H1 (cell line): ENCODE results near the gene PMM1.

Experiments used
- EZH2 ChIP-seq: fragments of 200-600 bp; sonication (generic); IDR thresholded peaks from 2 replicates; pipeline ENCODE4 v1.7.1; 2012; ENCODE audit warnings: low read depth, mild to moderate bottlenecking, moderate library complexity, low read length, inconsistent platforms; ENCODE audit not compliant: severe bottlenecking
- POLR2A ChIP-seq, 2 experiments: IDR thresholded peaks; 1 replicate in 1 of 2; 2 replicates in 1 of 2; pipeline ENCODE4 v1.6.1; 2011; ENCODE audit warnings: low read depth in 2 of 2, low read length in 2 of 2, mild to moderate bottlenecking in 2 of 2; ENCODE audit errors: control extremely low read depth in 1 of 2

DNA sequence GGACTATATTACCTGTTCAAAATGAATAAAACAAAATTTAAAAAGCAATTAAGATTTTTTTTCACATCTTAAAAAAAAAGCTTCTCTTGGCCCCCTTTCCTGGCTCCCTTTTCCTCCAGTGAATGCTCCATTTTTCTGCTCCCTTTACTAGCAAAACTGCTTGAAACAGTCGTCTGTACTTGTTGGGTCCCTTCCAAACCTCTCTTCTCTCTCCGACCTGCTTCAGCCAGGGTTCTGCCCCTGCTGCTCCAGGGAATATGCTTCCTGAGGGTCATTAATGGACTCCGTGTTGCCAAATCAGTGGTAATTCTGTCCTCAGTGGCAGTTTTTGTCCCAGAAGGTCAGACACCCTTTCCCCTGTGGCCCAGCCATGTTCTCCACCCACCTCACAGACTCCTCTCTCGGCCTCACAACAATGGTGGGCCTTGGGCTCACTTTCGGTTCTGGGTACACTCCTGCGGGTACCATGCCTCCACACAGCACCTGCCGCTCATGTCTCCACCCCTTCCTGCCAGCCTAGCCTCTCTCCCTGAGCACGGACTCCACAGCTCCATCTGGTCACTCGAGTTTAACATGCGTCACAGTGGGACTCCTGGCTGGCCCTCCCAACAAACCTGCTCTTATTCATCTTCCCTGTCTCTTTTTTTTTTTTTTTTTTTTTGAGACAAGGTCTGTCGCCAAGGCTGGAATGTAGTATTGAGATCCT lies 37.6 kb downstream of the PMM1 start:
- no peak for TF ChIP-seq POLR2A (IDR thresholded peaks at IDR 0.05; ENCODE audit: control extremely low read depth in 1 of 2, low read depth in 2 of 2, low read length in 2 of 2)
- no peak for TF ChIP-seq EZH2
